SH-SY5Y (cell line): ENCODE results near the gene DMD.

ENCODE experiments used
- GATA2 ChIP-seq: IDR thresholded peaks from 2 replicates; pipeline ENCODE4 v1.6.1; 2011; ENCODE audit warnings: mild to moderate bottlenecking, low read depth, low read length
- GATA3 ChIP-seq: IDR thresholded peaks from 2 replicates; pipeline ENCODE4 v1.6.1; 2011; ENCODE audit warnings: low read depth, mild to moderate bottlenecking, low read length, moderate library complexity

GRCh38 chrX:32126997-32127396 is 1084.4 kb downstream of the DMD start:
- TF ChIP-seq GATA2 = no peak
- no peak for TF ChIP-seq GATA3
